GM12872 (cell line): ENCODE data around the gene OPTN.
A peak's percentile ranks its signal among the peaks of the same experiment; 100 is the strongest.

ENCODE experiments used
- TF ChIP-seq, protein P1 (sequence below): IDR thresholded peaks from 3 replicates; pipeline ENCODE4 v1.5.1; 2011; ENCODE audit warnings: low read depth, mild to moderate bottlenecking, low read length, moderate library complexity; ENCODE audit not compliant: insufficient read depth

The OPTN gene

DNA sequence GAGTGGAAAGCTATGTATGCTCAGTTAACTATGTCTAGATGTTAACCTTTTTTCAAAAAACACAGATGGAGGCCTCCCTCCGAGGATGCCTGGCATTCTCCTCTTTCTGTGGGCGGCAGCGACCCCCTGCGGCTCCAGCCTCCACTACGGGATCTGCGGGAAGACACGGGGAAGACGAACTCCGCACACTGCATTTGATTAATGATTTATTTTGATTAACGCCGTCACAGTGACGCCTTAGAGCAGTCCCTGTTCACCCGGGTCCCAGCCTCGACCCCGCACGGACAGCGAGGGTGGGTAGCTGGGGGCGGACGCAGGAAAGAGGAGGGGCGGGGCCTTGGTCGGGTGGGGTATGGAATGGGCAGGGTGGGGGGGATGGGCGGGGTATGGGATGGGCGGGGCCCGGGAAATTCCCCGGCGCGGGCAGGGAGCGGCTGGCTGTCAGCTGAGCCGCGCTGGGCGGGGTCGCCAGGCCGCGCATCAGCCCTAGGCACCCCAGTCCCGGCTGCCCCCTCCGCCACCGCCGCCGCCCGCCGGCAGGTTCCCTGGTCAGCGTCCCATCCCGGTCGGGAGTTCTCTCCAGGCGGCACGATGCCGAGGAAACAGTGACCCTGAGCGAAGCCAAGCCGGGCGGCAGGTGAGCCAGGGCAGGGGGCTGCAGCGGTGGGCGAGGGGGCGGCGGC, at the start of gene OPTN:
OPTN (plus strand) TSS at position 498 of the 683 bp plus-strand sequence. CDS start 8,960 bp downstream, outside the sequence.
- TF ChIP-seq, protein P1, sequence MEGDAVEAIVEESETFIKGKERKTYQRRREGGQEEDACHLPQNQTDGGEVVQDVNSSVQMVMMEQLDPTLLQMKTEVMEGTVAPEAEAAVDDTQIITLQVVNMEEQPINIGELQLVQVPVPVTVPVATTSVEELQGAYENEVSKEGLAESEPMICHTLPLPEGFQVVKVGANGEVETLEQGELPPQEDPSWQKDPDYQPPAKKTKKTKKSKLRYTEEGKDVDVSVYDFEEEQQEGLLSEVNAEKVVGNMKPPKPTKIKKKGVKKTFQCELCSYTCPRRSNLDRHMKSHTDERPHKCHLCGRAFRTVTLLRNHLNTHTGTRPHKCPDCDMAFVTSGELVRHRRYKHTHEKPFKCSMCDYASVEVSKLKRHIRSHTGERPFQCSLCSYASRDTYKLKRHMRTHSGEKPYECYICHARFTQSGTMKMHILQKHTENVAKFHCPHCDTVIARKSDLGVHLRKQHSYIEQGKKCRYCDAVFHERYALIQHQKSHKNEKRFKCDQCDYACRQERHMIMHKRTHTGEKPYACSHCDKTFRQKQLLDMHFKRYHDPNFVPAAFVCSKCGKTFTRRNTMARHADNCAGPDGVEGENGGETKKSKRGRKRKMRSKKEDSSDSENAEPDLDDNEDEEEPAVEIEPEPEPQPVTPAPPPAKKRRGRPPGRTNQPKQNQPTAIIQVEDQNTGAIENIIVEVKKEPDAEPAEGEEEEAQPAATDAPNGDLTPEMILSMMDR = peak; percentile 82

DNA sequence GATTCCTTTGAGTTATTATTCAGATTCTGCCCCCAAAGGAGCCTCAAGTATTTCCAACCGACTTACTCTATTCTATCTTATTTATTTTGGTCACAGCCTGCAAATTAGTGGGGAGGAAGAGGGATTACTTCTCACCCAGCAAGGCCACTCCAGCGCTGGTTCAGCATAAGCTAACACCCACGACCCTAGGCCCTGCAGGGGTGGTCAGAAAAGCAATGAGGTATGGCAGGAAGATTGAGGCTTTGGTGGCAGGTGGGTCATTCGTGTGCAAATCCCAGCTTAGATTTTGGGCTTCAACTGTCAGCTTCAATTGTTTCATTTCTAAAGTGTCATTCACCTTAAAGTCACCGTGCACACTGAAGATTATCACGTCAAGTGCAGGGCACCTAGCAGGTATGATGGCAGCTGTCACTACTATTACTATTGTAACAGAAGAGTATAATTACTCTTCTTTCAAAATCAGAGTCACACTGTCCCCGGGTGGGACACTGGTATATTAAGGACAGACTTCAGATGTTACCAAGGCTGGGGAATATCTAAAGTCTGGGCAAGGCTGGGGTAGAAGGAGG, 48.8 kb upstream of the OPTN start:
- TF ChIP-seq, protein P1 = no peak

- TF ChIP-seq, protein P1 = no peak
Measured at GRCh38 chr10:13053794-13054462, 46.0 kb upstream of the OPTN start.

DNA sequence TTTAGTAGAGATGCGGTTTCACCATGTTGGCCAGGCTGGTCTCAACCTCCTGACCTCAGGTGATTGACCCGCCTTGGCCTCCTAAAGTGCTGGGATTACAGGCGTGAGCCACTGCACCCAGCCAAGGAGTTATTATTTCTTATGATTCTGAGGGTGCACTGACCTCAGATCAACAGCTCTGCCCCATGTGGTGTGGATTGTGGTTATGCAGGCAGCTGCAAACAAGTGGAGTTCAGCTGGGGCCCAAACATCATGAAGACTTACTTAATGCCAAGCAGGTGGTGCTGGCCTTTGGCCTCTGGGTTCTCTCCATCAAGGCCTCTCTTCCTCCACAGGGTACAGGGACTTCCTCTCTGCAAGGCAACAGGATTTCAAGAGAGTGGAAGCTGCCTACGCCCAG, 45.1 kb upstream of the OPTN start:
- TF ChIP-seq, protein P1 = no peak

DNA sequence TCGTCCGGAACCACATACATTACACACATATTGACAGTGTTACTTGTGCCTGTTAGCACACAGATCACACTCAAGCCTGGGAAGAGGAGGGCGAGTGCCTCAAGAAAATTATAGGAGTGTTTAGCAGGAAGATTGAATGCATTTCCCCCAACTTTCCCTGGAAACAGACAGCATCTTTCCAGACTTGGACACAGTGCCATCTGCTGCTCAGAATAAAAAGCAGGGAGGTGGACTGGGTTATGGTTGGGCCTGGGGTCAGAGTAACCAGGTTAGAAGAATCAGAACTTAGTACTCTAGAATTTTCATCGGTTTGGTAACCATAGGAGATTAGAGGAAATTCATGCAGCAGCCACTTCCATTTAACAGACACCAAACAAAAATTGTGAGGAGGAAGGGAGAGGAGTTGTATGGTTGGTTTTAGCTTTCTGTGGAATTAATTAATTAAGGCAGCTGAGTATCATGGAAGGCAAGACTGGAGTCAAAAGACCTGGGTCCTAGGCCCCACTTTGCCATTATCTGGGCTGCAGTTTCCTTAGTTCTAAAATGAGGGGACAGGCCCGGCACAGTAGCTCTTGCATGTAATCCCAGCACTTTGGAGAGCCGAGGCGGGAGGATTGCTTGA, 43.4 kb upstream of the OPTN start:
- TF ChIP-seq, protein P1 = no peak

DNA sequence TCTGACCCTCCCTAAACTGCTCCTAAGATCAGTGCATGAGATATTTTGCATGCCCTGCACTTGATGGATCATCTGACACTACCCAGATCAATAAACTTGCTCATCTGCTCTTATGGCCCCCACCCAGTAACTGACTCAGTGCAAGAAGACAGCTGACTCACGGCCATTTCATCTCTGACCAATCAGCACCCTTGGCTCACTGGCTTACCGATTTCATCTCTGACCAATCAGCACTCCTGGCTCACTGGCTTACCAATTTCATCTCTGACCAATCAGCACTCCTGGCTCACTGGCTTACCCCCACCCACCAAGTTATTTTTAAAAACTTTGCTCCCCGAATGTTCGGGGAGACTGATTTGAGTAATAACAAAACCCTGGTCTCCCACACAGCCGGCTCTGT, 37.2 kb upstream of the OPTN start:
- TF ChIP-seq, protein P1 = no peak

- TF ChIP-seq, protein P1 = no peak
Measured at GRCh38 chr10:13066527-13066926, 33.4 kb upstream of the OPTN start.
